Osteocyte (in vitro differentiated cells): Measurements from ENCODE around the gene USP5. TPM values are rescaled to one million over a fixed set of nuclear protein-coding genes. Genes with fewer than 3 reads are reported as not detected.

Experiments used
- DNase-seq: peaks from one replicate; pipeline ENCODE4 v3.0.0; 2021; ENCODE audit warnings: mixed read lengths; ENCODE audit not compliant: unreplicated experiment; ENCODE audit errors: extremely low spot score
- H3K27ac Mint-ChIP-seq: one replicate; pipeline ENCODE4 v1.8.0; 2021; ENCODE audit warnings: mild to moderate bottlenecking, mixed read lengths; ENCODE audit not compliant: unreplicated experiment
- H3K27me3 Mint-ChIP-seq: one replicate; pipeline ENCODE4 v1.8.0; 2021; ENCODE audit warnings: mixed read lengths; ENCODE audit not compliant: unreplicated experiment
- H3K36me3 Mint-ChIP-seq: one replicate; pipeline ENCODE4 v1.8.0; 2021; ENCODE audit warnings: mixed read lengths; ENCODE audit not compliant: unreplicated experiment
- H3K4me1 Mint-ChIP-seq: one replicate; pipeline ENCODE4 v1.8.0; 2021; ENCODE audit warnings: mixed read lengths; ENCODE audit not compliant: unreplicated experiment
- H3K4me3 Mint-ChIP-seq: one replicate; pipeline ENCODE4 v1.8.0; 2021; ENCODE audit warnings: mild to moderate bottlenecking, moderate library complexity, mixed read lengths; ENCODE audit not compliant: unreplicated experiment
- H3K9me3 Mint-ChIP-seq: one replicate; pipeline ENCODE4 v1.8.0; 2021; ENCODE audit warnings: mixed read lengths; ENCODE audit not compliant: unreplicated experiment
- CTCF ChIP-seq: fragments of 200-600 bp; sonication (generic); IDR thresholded peaks from 2 replicates; pipeline ENCODE4 v1.5.0; 2021; ENCODE audit warnings: antibody characterized with exemption, mild to moderate bottlenecking, moderate library complexity
- total RNA-seq: library from RNA; stranded (reverse); gene quantifications from 2 replicates; pipeline ENCODE4 v1.2.1, GENCODE V29; 2021

Gene USP5
- total RNA-seq, 1 donor from 2014 or later = 114 TPM

- H3K4me3 Mint-ChIP-seq = no peak overlapping the region
Measured at GRCh38 chr12:6846316-6846869, 5.6 kb upstream of the USP5 start.

GRCh38 chr12:6847676-6848075 lies 4.3 kb upstream of the USP5 start:
- no peaks in the 10 kb centered on the region for H3K9me3 Mint-ChIP-seq

More at GRCh38 chr12:6846316-6846869, 5.6 kb upstream of the USP5 start:
- peaks cover 24% of the 10 kb centered on the region for H3K36me3 Mint-ChIP-seq
- peaks cover 15% of the 10 kb centered on the region for H3K4me1 Mint-ChIP-seq
- DNase-seq = no peak
- no peak for TF ChIP-seq CTCF
- no peaks in the 10 kb centered on the region for H3K27me3 Mint-ChIP-seq
- H3K27ac Mint-ChIP-seq = no peak overlapping the region
- no peaks in the 10 kb centered on the region for H3K9me3 Mint-ChIP-seq

GRCh38 chr12:6849427-6849826 lies 2.5 kb upstream of the USP5 start:
- H3K27ac Mint-ChIP-seq = no peak overlapping the region
- H3K4me1 Mint-ChIP-seq = peaks cover 33% of the 10 kb centered on the region
- no peak for DNase-seq
- H3K9me3 Mint-ChIP-seq = no peaks in the 10 kb centered on the region
- no peaks in the 10 kb centered on the region for H3K27me3 Mint-ChIP-seq
- H3K36me3 Mint-ChIP-seq = peaks cover 22% of the 10 kb centered on the region
- H3K4me3 Mint-ChIP-seq = no peak overlapping the region
- no peak for TF ChIP-seq CTCF

More at GRCh38 chr12:6847676-6848075, 4.3 kb upstream of the USP5 start:
- TF ChIP-seq CTCF = no peak
- no peak overlapping the region for H3K4me3 Mint-ChIP-seq
- no peaks in the 10 kb centered on the region for H3K27me3 Mint-ChIP-seq
- no peak for DNase-seq
- no peak overlapping the region for H3K27ac Mint-ChIP-seq
- H3K4me1 Mint-ChIP-seq = peaks cover 17% of the 10 kb centered on the region
- peaks cover 24% of the 10 kb centered on the region for H3K36me3 Mint-ChIP-seq

GRCh38 chr12:6849976-6850560 lies 1.9 kb upstream of the USP5 start:
- peak overlapping the region; percentile 70 for H3K27ac Mint-ChIP-seq
- no peaks in the 10 kb centered on the region for H3K27me3 Mint-ChIP-seq
- peaks cover 15% of the 10 kb centered on the region for H3K36me3 Mint-ChIP-seq
- H3K9me3 Mint-ChIP-seq = no peaks in the 10 kb centered on the region
- no peak for DNase-seq
- peak overlapping the region; percentile 61 for H3K4me3 Mint-ChIP-seq
- peaks cover 34% of the 10 kb centered on the region for H3K4me1 Mint-ChIP-seq
- TF ChIP-seq CTCF = no peak

- H3K27me3 Mint-ChIP-seq = no peaks in the 10 kb centered on the region
- H3K4me3 Mint-ChIP-seq = peak overlapping the region; percentile 97
- peaks cover 16% of the 10 kb centered on the region for H3K36me3 Mint-ChIP-seq
- no peak for DNase-seq
- peaks cover 34% of the 10 kb centered on the region for H3K4me1 Mint-ChIP-seq
- peak overlapping the region; percentile 99 for H3K27ac Mint-ChIP-seq
- TF ChIP-seq CTCF = no peak
- no peaks in the 10 kb centered on the region for H3K9me3 Mint-ChIP-seq
Measured at GRCh38 chr12:6850796-6851152, 1.2 kb upstream of the USP5 start.
